SK-N-MC (cell line): ENCODE data around the gene PPWD1.

Experiments
- DNase-seq: peaks from one replicate; pipeline ENCODE4 v3.0.0-alpha.2; 2011; ENCODE audit warnings: low read depth, low spot score
- H3K27ac ChIP-seq: fragments of 200-600 bp; sonication (generic); 2 replicates; pipeline ENCODE4 v1.5.1; 2016; ENCODE audit warnings: mixed run types
- H3K36me3 ChIP-seq: fragments of 200-600 bp; sonication (generic); 2 replicates; pipeline ENCODE4 v1.6.1; 2017; ENCODE audit warnings: antibody characterized with exemption, low read length, mixed read lengths; ENCODE audit not compliant: insufficient read depth
- H3K4me3 ChIP-seq: fragments of 200-600 bp; sonication (generic); 2 replicates; pipeline ENCODE4 v1.5.1; 2016
- H3K9ac ChIP-seq: fragments of 200-600 bp; sonication (generic); 2 replicates; pipeline ENCODE4 v1.8.0; 2017; ENCODE audit warnings: mixed run types, mixed read lengths; ENCODE audit not compliant: insufficient read length
- H3K9me3 ChIP-seq: fragments of 200-600 bp; sonication (generic); 2 replicates; pipeline ENCODE4 v1.6.1; 2017; ENCODE audit warnings: low read depth, mild to moderate bottlenecking, antibody characterized with exemption, low read length, moderate library complexity, mixed read lengths
- EZH2 ChIP-seq: fragments of 200-600 bp; sonication (generic); IDR thresholded peaks from one replicate; pipeline ENCODE4 v1.6.1; 2017; ENCODE audit warnings: antibody characterized with exemption
- FOXP2 ChIP-seq: optimal IDR thresholded peaks from 2 replicates; pipeline ENCODE3; 2011; ENCODE audit warnings: mild to moderate bottlenecking, moderate library complexity; ENCODE audit not compliant: insufficient read depth; ENCODE audit errors: extremely low read length, control extremely low read depth
- POLR2AphosphoS5 ChIP-seq: IDR thresholded peaks from 2 replicates; pipeline ENCODE4 v1.6.1; 2012; ENCODE audit warnings: mild to moderate bottlenecking, low read depth, low read length, borderline replicate concordance

Gene PPWD1

DNA sequence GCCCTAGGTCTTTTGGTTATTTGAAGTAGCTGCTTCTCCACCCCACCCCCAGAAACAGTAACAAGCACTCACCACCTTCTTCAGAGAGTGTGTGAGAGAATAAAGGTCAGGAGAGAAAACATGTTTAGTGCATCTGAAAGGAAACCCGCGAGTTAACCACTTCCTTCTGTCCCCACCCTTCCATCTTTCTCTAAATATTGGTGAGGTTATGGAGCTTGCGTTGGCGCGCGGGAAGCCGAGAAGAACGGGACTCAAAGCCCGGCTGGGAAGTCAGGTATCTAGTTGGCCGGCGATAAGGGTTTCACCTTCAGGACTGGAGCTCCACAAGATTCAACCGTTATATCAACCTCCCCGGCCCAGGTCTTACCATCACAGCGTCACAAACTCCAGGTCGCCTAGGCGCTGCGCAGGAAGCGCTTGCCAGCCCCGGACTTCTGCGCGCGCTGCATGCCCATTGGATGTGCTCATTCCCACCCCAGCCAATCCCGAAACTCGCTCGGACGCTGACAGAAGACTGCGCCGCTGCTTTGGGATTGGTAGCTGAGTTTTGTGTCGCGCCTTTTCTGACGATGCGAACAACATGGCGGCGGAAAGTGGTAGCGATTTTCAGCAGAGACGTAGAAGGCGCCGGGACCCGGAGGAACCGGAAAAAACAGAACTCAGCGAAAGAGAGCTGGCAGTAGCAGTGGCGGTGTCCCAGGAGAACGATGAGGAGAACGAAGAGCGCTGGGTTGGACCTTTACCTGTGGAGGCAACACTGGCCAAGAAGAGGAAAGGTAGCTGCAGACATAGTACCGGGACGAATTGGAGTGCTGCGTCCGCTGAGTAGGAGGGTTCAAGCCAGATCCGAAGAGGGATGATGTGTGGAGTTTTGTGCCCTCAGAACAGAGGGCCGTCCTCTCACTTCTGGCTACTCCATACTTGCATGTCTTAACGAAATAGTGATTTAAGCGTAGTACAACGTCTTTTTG lies at the start of gene PPWD1, which contains the start of gene CENPK:
PPWD1 (plus strand) TSS at position 566 of the 971 bp plus-strand sequence; CDS start at position 581, 15 bp downstream.
CENPK (minus strand) TSS at position 438 of the 971 bp plus-strand sequence. CDS start 8,261 bp downstream, outside the sequence.
- peak within 1 kb of the TSS; percentile 94 for H3K4me3 ChIP-seq
- peak within 1 kb of the TSS; percentile 87 for H3K9ac ChIP-seq
- no peaks in the 10 kb centered on the region for H3K9me3 ChIP-seq
- peak; percentile 82 for DNase-seq
- H3K27ac ChIP-seq, result peak within 1 kb of the TSS; percentile 81
- TF ChIP-seq EZH2 (no peak), FOXP2 (peak; percentile 35), POLR2AphosphoS5 (peak; percentile 96)
- peaks cover 27% of the 10 kb centered on the region for H3K36me3 ChIP-seq

DNA sequence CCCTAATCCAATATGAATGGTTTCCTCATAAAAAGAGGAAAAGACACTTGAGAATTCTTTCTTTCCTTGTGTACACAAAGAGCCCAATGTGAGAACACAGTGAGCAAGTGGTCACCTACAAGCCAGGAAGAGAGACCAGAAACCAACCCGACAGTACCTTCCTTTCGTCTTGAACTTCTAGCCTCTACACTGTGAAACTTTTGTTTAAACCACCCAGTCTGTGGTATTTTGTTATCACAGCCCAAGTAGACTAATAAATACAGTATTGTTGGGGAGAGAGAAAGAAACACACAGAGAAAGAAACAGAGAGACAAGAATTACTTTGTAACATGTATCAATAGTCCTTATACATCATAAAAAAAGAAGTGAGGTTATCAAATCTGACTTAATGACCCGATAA lies 37.4 kb upstream of the PPWD1 start:
- Histone ChIP-seq H3K9ac (no peak overlapping the region), H3K9me3 (no peaks in the 10 kb centered on the region), H3K36me3 (peaks cover 31% of the 10 kb centered on the region), H3K4me3 (no peak overlapping the region), H3K27ac (no peak overlapping the region)
- TF ChIP-seq FOXP2, result no peak
- TF ChIP-seq POLR2AphosphoS5, result no peak
- no peak for TF ChIP-seq EZH2
- no peak for DNase-seq

DNA sequence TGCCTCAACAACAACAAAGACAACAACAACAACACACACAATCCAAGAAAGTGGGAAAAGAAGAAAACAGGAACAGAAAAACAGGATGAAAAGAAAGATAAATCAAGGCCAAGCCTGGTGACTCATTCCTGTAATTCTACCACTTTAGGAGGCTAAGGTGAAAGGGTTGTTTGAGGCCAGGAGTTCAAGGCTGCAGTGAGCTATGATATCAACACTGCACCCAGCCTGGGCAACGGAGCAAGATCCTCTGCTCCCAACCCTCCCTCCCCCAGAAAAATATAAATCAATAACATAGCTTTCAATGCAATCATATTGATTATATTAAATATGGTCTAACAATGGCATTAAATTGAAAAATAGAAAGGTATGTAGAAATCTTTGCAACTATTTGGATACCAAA lies 32.2 kb upstream of the PPWD1 start:
- DNase-seq, result no peak
- peaks cover 12% of the 10 kb centered on the region for H3K36me3 ChIP-seq
- no peak for TF ChIP-seq POLR2AphosphoS5
- no peak for TF ChIP-seq EZH2
- TF ChIP-seq FOXP2, result no peak

DNA sequence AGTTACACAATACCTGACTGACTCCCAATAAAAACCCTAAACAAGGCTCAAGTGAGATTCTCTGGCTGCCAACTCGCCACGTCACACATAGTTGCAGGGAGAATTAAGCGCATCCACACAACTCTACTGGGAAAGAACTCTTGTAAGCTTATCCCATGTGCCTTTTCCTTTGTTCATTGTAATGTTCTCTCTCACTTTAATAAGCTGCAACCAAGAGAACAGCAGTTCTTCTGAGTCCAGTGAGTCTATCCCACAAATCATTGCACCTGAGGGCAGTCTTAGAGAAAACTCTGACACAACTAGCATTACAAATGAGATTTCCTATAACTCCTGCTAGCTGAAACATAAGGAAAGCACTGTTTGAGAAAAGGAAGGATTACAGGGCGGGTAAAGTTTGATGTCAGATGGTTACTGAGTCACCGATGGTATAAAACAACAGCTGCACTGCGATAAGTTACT lies 27.5 kb upstream of the PPWD1 start:
- Histone ChIP-seq H3K9ac (no peak overlapping the region), H3K27ac (no peak overlapping the region), H3K4me3 (no peak overlapping the region), H3K9me3 (no peaks in the 10 kb centered on the region), H3K36me3 (peaks cover 17% of the 10 kb centered on the region)
- no peak for DNase-seq
- TF ChIP-seq EZH2 (no peak), POLR2AphosphoS5 (no peak), FOXP2 (no peak)

More for the DNA sequence above, 32.2 kb upstream of the PPWD1 start:
- no peak overlapping the region for H3K27ac ChIP-seq
- no peak overlapping the region for H3K4me3 ChIP-seq
- H3K9me3 ChIP-seq, result no peaks in the 10 kb centered on the region
- no peak overlapping the region for H3K9ac ChIP-seq

DNA sequence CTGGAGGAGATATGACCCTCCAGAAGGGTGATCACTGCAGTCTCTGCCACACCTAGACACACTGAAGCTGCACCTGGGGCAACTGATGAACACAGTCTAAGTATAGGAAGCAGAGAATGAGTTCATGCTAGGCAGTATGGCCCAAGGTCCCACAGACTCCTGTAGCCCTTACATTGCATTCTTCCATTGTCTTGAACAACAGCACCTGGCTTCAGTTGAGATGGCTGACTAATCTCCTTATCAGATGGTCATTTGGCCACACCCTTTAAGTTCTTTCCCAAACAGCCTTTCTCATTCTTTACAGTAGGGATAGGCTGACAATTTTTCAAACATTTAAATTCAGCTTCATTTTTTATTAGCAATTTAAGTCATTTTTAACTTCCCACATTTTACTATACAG lies 23.3 kb upstream of the PPWD1 start:
- no peak overlapping the region for H3K9ac ChIP-seq
- H3K27ac ChIP-seq, result no peak overlapping the region
- peaks cover 51% of the 10 kb centered on the region for H3K36me3 ChIP-seq
- no peak overlapping the region for H3K4me3 ChIP-seq
- TF ChIP-seq POLR2AphosphoS5 (no peak), EZH2 (no peak), FOXP2 (no peak)
- no peaks in the 10 kb centered on the region for H3K9me3 ChIP-seq
- DNase-seq, result no peak

DNA sequence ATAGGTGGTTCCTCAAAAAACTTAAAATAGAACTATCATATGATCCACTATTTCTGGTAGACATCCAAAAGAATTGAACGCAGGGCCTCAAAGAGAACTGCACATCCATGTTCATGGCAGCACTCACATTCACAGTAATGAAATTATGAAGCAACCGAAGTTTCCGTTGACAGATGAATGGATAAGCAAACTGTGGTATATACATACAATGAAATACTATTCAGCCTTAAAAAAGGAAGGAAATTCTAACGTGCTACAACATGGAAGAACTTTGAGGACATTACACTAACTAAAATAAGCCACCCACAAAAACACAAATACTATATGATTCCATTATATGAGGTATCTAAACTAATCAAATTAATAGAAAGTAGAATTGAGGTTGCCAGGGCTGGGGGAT lies 18.6 kb upstream of the PPWD1 start:
- no peak overlapping the region for H3K4me3 ChIP-seq
- H3K9ac ChIP-seq, result no peak overlapping the region
- no peaks in the 10 kb centered on the region for H3K9me3 ChIP-seq
- TF ChIP-seq EZH2 (no peak), POLR2AphosphoS5 (no peak), FOXP2 (no peak)
- no peak overlapping the region for H3K27ac ChIP-seq
- DNase-seq, result no peak
- peaks cover 75% of the 10 kb centered on the region for H3K36me3 ChIP-seq

DNA sequence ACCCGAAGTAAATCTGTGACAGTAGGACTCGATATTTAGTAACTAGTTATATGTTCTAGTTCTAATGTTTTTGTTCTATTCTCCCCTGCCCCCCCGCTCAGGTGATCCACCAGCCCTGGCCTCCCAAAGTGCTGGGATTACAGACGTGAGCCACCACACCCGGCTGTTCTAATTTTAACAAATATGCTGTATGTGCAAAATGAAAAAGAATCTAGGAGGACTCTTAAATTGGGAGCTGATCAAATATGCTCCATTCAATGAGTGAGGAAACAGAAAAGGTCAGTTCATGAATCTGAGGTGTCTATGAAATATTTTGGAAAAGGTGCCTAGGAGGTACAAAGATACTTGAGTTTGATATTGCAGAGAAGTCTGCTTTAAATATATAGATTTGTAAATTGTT lies 17.0 kb upstream of the PPWD1 start:
- TF ChIP-seq POLR2AphosphoS5 (no peak), FOXP2 (no peak), EZH2 (no peak)

DNA sequence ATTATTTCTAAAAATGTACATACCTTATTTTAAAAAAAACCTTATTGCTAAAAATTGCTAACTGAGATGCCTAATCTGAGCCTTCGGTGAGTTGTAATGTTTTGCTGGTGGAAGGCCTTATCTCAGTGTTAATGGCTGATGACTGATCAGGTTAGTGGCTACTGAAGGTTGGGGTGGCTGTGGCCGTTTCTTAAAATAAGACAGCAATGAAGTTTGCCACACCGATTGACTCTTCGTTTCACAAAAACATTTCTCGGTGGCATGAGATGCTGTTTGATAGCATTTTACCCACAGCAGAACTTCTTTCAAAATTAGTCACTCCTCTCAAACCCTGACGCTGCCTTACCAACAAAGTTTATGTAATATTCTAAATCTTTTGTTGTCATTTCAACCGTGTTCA lies 14.8 kb upstream of the PPWD1 start:
- H3K36me3 ChIP-seq, result peaks cover 82% of the 10 kb centered on the region

More for the DNA sequence above, 17.0 kb upstream of the PPWD1 start:
- H3K9me3 ChIP-seq, result no peaks in the 10 kb centered on the region
- H3K27ac ChIP-seq, result no peak overlapping the region
- peaks cover 89% of the 10 kb centered on the region for H3K36me3 ChIP-seq
- no peak overlapping the region for H3K9ac ChIP-seq
- no peak for DNase-seq
- H3K4me3 ChIP-seq, result no peak overlapping the region

DNA sequence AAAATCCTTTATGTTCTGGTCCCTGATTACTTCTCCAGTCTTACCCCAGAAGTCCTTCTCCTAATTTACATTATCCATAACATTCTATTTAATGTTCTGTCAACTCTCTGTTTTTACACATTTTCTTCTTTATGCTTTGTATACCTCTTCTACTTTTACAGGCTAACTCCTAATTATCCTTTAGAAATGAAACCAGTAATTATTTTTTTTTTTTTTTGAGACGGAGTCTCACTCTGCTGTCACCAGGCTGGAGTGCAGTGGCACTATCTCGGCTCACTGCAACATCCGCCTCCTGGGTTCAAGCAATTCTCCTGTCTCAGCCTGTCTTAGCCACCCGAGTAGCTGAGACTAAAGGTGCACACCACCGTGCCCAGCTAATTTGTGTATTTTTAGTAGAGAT lies 9.2 kb upstream of the PPWD1 start:
- H3K4me3 ChIP-seq, result no peak overlapping the region
- H3K27ac ChIP-seq, result no peak overlapping the region
- no peak for TF ChIP-seq EZH2
- TF ChIP-seq POLR2AphosphoS5, result no peak
- no peak for TF ChIP-seq FOXP2
- DNase-seq, result no peak
- H3K9me3 ChIP-seq, result no peaks in the 10 kb centered on the region
- H3K9ac ChIP-seq, result no peak overlapping the region
- H3K36me3 ChIP-seq, result peaks cover 70% of the 10 kb centered on the region

More for the DNA sequence above, 14.8 kb upstream of the PPWD1 start:
- no peak overlapping the region for H3K4me3 ChIP-seq
- no peak overlapping the region for H3K27ac ChIP-seq
- no peak overlapping the region for H3K9ac ChIP-seq
- TF ChIP-seq POLR2AphosphoS5 (no peak), EZH2 (no peak), FOXP2 (no peak)
- DNase-seq, result no peak
- H3K9me3 ChIP-seq, result no peaks in the 10 kb centered on the region
